Calu3 (cell line): Measurements from ENCODE around the gene HOXB2. TPM values are rescaled to one million over a fixed set of nuclear protein-coding genes. Genes with fewer than 3 reads are reported as not detected.

Experiments used
- BruUV-seq: library from RNA; stranded (reverse); fragments of 400-500 nt; replicated peaks from 2 replicates; lab custom pipeline; 2021; lab: Mats Ljungman, UMichigan
- CTCF ChIA-PET: fragments of 300-600 bp; sonication (Branson Sonifier 250); formaldehyde crosslinking; loops from one replicate; lab custom pipeline; 2022; ENCODE audit warnings: antibody characterized with exemption; lab: Charles Lee
- DNase-seq: peaks from one replicate; pipeline ENCODE4 v3.0.0; 2022
- H3K27ac Mint-ChIP-seq: one replicate; pipeline ENCODE4 v1.8.0; 2022; ENCODE audit warnings: mixed read lengths; ENCODE audit not compliant: unreplicated experiment
- H3K27me3 Mint-ChIP-seq: one replicate; pipeline ENCODE4 v1.8.0; 2022; ENCODE audit warnings: mixed read lengths; ENCODE audit not compliant: unreplicated experiment
- H3K36me3 Mint-ChIP-seq: one replicate; pipeline ENCODE4 v1.8.0; 2022; ENCODE audit warnings: mild to moderate bottlenecking, moderate library complexity, mixed read lengths; ENCODE audit not compliant: insufficient read depth, unreplicated experiment
- H3K4me1 Mint-ChIP-seq: one replicate; pipeline ENCODE4 v1.8.0; 2022; ENCODE audit warnings: mild to moderate bottlenecking, low read depth, mixed read lengths; ENCODE audit not compliant: unreplicated experiment
- H3K4me3 Mint-ChIP-seq: one replicate; pipeline ENCODE4 v1.8.0; 2022; ENCODE audit warnings: mild to moderate bottlenecking, low read depth, moderate library complexity, mixed read lengths; ENCODE audit not compliant: unreplicated experiment
- H3K9me3 Mint-ChIP-seq: one replicate; pipeline ENCODE4 v1.8.0; 2022; ENCODE audit warnings: low read depth, mixed read lengths; ENCODE audit not compliant: unreplicated experiment
- intact Hi-C: fragments of 100-400 bp; cut with micrococcal nuclease; formaldehyde crosslinking; loops from one replicate; pipeline ENCODE4 v1.10.0; 2022; ENCODE audit not compliant: unreplicated experiment
- total RNA-seq: library from RNA; stranded (reverse); gene quantifications from 2 replicates; pipeline ENCODE4 v1.2.3, GENCODE V29; 2022
- TF ChIP-seq, protein P1 (sequence below): fragments of 200-600 bp; IDR thresholded peaks from one replicate; pipeline ENCODE4 v1.8.0; 2022; ENCODE audit warnings: antibody characterized with exemption; ENCODE audit not compliant: unreplicated experiment

Gene HOXB2
- total RNA-seq, 1 experiment from 2014 or later, result 24.5 TPM

DNA sequence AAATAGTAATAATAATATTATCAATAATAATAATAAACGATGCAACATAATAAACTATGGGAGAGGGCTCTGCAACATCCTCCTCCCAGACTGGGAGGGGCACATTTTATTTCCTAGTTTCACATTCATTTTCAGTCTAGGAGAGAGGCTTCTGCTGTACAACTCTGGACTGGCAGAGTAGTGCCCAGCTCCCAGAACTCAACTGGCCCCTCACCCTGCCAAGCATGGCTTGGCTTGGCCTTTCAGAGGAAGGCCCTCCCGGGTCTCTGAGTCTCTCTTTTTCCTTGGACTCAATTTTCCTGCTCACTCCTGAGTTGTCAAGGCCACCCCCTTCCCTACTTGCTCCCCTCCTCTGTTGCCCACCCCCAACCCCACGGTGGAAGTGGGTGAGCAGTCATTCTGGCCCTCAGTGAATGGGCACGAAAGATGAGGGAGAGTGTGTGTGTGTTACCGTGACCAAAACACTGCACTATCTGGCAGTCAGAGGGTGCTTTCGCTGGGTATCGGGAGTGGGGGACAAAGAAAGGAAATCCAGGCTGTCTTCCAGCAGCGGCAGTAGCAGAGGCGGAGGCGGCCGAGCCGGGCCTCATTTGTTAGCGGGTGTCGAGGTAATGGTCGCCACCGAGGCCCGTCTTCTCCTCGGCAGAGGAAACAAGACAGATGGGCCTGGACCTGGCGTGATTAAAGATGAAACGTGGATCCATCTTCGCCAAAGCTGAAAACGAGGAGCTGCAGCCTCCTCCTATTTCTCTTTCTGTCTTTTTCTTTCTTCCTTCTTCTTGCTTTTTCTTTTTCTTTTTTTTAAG is 31.0 kb upstream of the HOXB2 start:
- H3K4me1 Mint-ChIP-seq, result peaks cover 59% of the 10 kb centered on the region
- H3K4me3 Mint-ChIP-seq, result no peak overlapping the region
- no TSS peak for BruUV-seq
- H3K27ac Mint-ChIP-seq, result peak overlapping the region; percentile 66
- CTCF ChIA-PET, result no interaction called here
- TF ChIP-seq, protein P1, sequence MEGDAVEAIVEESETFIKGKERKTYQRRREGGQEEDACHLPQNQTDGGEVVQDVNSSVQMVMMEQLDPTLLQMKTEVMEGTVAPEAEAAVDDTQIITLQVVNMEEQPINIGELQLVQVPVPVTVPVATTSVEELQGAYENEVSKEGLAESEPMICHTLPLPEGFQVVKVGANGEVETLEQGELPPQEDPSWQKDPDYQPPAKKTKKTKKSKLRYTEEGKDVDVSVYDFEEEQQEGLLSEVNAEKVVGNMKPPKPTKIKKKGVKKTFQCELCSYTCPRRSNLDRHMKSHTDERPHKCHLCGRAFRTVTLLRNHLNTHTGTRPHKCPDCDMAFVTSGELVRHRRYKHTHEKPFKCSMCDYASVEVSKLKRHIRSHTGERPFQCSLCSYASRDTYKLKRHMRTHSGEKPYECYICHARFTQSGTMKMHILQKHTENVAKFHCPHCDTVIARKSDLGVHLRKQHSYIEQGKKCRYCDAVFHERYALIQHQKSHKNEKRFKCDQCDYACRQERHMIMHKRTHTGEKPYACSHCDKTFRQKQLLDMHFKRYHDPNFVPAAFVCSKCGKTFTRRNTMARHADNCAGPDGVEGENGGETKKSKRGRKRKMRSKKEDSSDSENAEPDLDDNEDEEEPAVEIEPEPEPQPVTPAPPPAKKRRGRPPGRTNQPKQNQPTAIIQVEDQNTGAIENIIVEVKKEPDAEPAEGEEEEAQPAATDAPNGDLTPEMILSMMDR, result no peak
- H3K9me3 Mint-ChIP-seq, result no peaks in the 10 kb centered on the region
- no peak for DNase-seq
- H3K27me3 Mint-ChIP-seq, result peaks cover 20% of the 10 kb centered on the region
- peaks cover 100% of the 10 kb centered on the region for H3K36me3 Mint-ChIP-seq
- intact Hi-C loops, result loop anchor here (5.0 kb wide), 2 partner anchors 34 to 284 kb away; no protein-coding TSS in a partner anchor

DNA sequence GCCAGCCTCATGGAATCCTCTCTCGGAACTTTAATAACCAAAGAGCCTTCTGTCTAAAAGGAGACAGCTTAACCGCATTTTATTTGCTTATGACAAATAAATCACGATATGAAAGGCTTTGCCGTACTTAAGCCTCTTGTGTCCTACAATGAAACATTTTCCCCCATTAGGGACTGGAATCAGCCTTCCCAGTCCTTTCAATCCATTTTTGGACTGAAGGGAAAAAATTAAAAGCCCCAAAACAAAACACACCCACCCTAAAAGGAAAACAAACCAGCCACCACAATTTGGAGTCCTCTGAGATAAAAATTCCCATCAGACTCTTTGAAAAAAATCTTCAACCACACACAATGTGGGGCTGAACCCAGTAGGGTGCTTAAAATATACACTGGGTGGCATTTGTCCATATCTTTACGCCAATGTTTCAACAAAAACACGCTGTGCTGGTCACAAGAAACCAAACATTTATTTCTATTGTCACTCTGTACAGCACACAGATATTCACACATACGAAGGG is 30.2 kb upstream of the HOXB2 start:
- intact Hi-C loops, result loop anchor here (5.0 kb wide), 2 partner anchors 33 to 283 kb away; no protein-coding TSS in a partner anchor
- Mint-ChIP-seq H3K36me3 (peaks cover 100% of the 10 kb centered on the region), H3K27me3 (peaks cover 20% of the 10 kb centered on the region), H3K4me3 (no peak overlapping the region), H3K9me3 (no peaks in the 10 kb centered on the region), H3K4me1 (peaks cover 56% of the 10 kb centered on the region), H3K27ac (peak overlapping the region; percentile 66)
- BruUV-seq, result no TSS peak
- DNase-seq, result no peak
- CTCF ChIA-PET, result interaction anchor here (1.2 kb wide), 1 partner anchor 223 kb away, joined by 3 read pairs; no protein-coding TSS in a partner anchor
- TF ChIP-seq, protein P1, result no peak

DNA sequence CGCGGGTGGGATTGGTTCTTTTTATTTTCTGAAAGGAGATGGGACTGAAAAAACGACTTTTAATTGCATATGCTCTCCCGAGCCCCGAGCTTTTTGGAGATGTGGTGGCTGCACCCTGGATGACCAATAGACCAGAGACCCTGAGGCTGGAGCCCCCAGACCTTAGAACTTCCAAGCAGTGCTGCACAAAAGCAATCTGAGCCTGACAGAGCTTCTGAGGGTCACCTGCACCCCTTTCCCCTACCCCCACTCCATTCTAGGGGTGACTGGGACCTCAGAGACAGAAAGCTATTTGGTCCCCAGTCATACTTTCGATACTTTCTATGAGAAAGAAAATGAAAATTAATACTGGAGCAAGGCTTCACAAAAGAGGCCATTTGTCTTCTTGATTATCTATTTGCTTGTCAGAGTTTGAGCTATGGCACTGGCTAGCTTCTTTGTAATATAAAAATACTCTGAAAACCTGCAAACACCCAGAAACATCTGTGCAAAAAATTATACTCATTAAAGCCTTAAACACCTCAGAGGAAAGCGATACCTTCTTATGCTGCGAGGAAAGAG is 29.7 kb upstream of the HOXB2 start:
- H3K36me3 Mint-ChIP-seq, result peaks cover 99% of the 10 kb centered on the region
- no TSS peak for BruUV-seq
- DNase-seq, result no peak
- H3K9me3 Mint-ChIP-seq, result no peaks in the 10 kb centered on the region
- peaks cover 15% of the 10 kb centered on the region for H3K27me3 Mint-ChIP-seq
- peaks cover 51% of the 10 kb centered on the region for H3K4me1 Mint-ChIP-seq
- peak overlapping the region; percentile 66 for H3K27ac Mint-ChIP-seq
- CTCF ChIA-PET, result interaction anchor here (1.2 kb wide), 1 partner anchor 222 kb away, joined by 3 read pairs; no protein-coding TSS in a partner anchor
- H3K4me3 Mint-ChIP-seq, result no peak overlapping the region
- TF ChIP-seq, protein P1, result no peak
- intact Hi-C loops, result loop anchor here (5.0 kb wide), 2 partner anchors 32 to 282 kb away; no protein-coding TSS in a partner anchor

DNA sequence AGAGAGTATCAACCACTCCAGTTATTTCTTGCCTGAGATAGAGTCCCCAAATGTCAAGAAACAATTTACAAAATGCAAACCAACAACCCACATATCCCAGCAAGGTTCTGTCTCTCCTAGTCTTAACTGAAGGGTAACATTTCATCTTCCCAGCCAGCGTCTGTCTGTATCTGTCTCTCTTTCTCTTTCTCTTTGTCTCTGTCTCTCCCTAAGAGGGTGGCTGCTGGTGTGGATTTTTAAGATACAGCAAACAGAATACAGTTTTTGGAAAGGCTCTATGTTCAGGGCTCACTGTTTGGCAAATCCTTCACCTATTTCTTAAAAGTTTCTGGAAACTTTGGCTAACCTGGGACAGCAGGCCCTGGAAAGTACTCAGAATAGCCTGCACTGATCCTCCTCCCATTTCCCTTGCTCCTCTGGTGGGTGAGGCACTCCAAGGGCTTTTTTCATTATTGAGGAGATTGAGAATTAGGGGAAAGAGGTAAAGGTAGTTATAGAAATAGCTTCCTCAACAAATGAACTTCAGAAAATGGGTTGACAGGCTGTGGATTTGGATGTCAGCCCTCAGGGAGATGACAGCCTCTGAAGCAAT is 27.0 kb upstream of the HOXB2 start:
- Mint-ChIP-seq H3K4me1 (peaks cover 39% of the 10 kb centered on the region), H3K27ac (peak overlapping the region; percentile 66), H3K36me3 (peaks cover 86% of the 10 kb centered on the region), H3K9me3 (no peaks in the 10 kb centered on the region), H3K27me3 (no peaks in the 10 kb centered on the region), H3K4me3 (no peak overlapping the region)
- no TSS peak for BruUV-seq
- intact Hi-C loops, result no loop called here
- CTCF ChIA-PET, result no interaction called here
- TF ChIP-seq, protein P1, result no peak
- no peak for DNase-seq
